Measurements from ENCODE around the gene OXCT2. TPM values are rescaled to one million over a fixed set of nuclear protein-coding genes. Genes with fewer than 3 reads are reported as not detected.

The OXCT2 gene
- total and polyA plus RNA-seq, 2 of the 13 experiments (the other 11 are each of a cell fraction or from before 2014, with no cell fraction given): 0.21 to 0.33 TPM

DNA sequence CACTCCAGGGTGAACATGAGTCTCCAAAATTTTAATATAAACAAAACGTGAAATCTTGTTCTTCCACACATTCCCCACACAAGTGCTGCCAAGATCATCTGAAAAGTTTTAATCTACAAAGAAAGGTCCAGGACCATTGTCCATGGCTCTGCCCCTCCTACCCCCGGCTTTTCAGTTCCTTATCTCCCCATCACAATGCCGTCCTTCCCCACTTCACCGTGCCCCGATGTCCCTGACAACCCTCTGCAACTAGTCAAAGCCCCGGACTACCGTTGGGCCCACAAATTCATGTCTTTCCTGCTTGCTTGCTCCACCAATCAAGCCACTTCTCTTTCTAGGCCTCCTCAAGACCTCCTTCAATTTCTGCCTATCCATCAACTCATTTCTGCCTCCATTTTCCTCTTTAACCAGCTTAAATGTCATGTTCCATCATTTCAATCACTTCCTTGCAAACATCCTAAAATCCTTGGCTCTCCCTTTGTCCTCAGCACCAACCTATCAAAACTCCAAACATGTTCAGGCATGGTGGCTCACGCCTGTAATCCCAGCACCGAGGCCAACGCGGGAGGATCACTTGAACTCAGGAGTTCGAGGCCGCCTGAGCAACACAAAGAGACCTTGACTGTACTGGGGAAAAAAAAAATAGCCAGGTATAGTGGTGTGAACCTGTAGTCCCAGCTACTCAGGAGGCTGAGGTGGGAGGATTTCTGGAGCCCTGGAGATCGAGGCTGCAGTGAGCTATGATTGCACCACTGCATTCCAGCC lies 31.5 kb upstream of the OXCT2 start:
- in situ Hi-C loops (cut with HindIII; ENCODE audit: extremely low pct_ligation_motif_present, low pct_unique_long_range_greater_than_20kb) (loop anchor here (5.0 kb wide), 1 partner anchor 100 kb away; no protein-coding TSS in a partner anchor), intact Hi-C loops (cut with micrococcal nuclease; ENCODE audit: unreplicated experiment) (no loop called here)
- no TSS peak for BruUV-seq (replicated peaks)
- Histone ChIP-seq H3K4me3 (replicated peaks in 1 of 3; ENCODE audit: insufficient read depth in 1 of 3, low read depth in 2 of 3, low read length in 3 of 3) (no peak overlapping the region), H3K79me2 (ENCODE audit: insufficient read depth, low read length) (no peaks in the 10 kb centered on the region), H3K9ac (ENCODE audit: insufficient read depth, low read depth, low read length) (no peak overlapping the region), H3K27me3 (ENCODE audit: control insufficient read depth in 1 of 2, insufficient read depth in 2 of 2, low read length in 2 of 2) (no peaks in the 10 kb centered on the region), H3K4me1 (ENCODE audit: insufficient read depth, low read length) (peaks cover 20% of the 10 kb centered on the region), H3K36me3 (replicated peaks in 1 of 2; ENCODE audit: control insufficient read depth in 1 of 2, insufficient read depth in 2 of 2, low read length in 2 of 2) (no peaks in the 10 kb centered on the region), H3K9me3 (ENCODE audit: low read length) (peaks cover 5% of the 10 kb centered on the region; the same call in 1 of the 2 replicates), H4K20me1 (ENCODE audit: insufficient read depth, low read length) (no peaks in the 10 kb centered on the region), H3K4me2 (ENCODE audit: low read depth, low read length) (no peak overlapping the region), H3K27ac (ENCODE audit: extremely low read length, insufficient read depth, low read length) (no peak overlapping the region), H2AFZ (ENCODE audit: low read length) (no peak overlapping the region)
- TF ChIP-seq, protein P1, sequence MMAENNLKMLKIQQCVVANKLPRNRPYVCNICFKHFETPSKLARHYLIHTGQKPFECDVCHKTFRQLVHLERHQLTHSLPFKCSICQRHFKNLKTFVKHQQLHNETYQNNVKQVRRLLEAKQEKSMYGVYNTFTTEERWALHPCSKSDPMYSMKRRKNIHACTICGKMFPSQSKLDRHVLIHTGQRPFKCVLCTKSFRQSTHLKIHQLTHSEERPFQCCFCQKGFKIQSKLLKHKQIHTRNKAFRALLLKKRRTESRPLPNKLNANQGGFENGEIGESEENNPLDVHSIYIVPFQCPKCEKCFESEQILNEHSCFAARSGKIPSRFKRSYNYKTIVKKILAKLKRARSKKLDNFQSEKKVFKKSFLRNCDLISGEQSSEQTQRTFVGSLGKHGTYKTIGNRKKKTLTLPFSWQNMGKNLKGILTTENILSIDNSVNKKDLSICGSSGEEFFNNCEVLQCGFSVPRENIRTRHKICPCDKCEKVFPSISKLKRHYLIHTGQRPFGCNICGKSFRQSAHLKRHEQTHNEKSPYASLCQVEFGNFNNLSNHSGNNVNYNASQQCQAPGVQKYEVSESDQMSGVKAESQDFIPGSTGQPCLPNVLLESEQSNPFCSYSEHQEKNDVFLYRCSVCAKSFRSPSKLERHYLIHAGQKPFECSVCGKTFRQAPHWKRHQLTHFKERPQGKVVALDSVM (CRISPR knock-in tag; IDR thresholded peaks at IDR 0.05): 0 out of 2 replicates have a peak, but pooled peaks have one; percentile 25
- TF ChIP-seq, protein P2, sequence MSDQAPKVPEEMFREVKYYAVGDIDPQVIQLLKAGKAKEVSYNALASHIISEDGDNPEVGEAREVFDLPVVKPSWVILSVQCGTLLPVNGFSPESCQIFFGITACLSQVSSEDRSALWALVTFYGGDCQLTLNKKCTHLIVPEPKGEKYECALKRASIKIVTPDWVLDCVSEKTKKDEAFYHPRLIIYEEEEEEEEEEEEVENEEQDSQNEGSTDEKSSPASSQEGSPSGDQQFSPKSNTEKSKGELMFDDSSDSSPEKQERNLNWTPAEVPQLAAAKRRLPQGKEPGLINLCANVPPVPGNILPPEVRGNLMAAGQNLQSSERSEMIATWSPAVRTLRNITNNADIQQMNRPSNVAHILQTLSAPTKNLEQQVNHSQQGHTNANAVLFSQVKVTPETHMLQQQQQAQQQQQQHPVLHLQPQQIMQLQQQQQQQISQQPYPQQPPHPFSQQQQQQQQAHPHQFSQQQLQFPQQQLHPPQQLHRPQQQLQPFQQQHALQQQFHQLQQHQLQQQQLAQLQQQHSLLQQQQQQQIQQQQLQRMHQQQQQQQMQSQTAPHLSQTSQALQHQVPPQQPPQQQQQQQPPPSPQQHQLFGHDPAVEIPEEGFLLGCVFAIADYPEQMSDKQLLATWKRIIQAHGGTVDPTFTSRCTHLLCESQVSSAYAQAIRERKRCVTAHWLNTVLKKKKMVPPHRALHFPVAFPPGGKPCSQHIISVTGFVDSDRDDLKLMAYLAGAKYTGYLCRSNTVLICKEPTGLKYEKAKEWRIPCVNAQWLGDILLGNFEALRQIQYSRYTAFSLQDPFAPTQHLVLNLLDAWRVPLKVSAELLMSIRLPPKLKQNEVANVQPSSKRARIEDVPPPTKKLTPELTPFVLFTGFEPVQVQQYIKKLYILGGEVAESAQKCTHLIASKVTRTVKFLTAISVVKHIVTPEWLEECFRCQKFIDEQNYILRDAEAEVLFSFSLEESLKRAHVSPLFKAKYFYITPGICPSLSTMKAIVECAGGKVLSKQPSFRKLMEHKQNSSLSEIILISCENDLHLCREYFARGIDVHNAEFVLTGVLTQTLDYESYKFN (CRISPR knock-in tag; conservative IDR thresholded peaks at IDR 0.05): no peak
- TF ChIP-seq AKAP8 (CRISPR knock-in tag; IDR thresholded peaks at IDR 0.05) (no peak), PHF20 (CRISPR knock-in tag; IDR thresholded peaks at IDR 0.05) (no peak)
- 41% methylated on average over 14 of the region's 14 CpGs for WGBS (ENCODE audit: low lambda C conversion rate)
- ATAC-seq (no peak), DNase-seq (ENCODE audit: low spot score) (no peak), FAIRE-seq (no peak)
- CTCF ChIA-PET (ENCODE audit: low intra/inter-chr PET ratio, low total read pairs): no interaction called here
- POLR2A ChIA-PET: no interaction called here
